Right cardiac atrium (tissue), 5 donors: ENCODE data around the gene LRRK1. TPM values are rescaled to one million over a fixed set of nuclear protein-coding genes. Genes with fewer than 3 reads are reported as not detected.

Experiments used
- ATAC-seq, 2 donors: fragments of 200-7000 bp; cut with Tn5 transposase; one replicate each; pipeline versions ENCODE4 v1.8.0 to v1.9.1; 2020; ENCODE audit warnings: moderate library complexity in 2 of 2, mild to moderate bottlenecking in 1 of 2
- DNase-seq, 3 donors: peaks; one replicate each; pipeline ENCODE4 v3.0.0-alpha.2; 2020
- H3K27ac ChIP-seq: one replicate; pipeline ENCODE4 v1.5.1; 2013; ENCODE audit warnings: mild to moderate bottlenecking, low read length, control low read depth, moderate library complexity
- H3K27me3 ChIP-seq: one replicate; pipeline ENCODE4 v1.6.1; 2013; ENCODE audit not compliant: control insufficient read depth, insufficient read depth
- H3K4me1 ChIP-seq: one replicate; pipeline ENCODE4 v1.6.1; 2013; ENCODE audit warnings: low read length; ENCODE audit not compliant: control insufficient read depth, insufficient read depth
- H3K4me3 ChIP-seq: one replicate; pipeline ENCODE4 v1.5.1; 2013; ENCODE audit warnings: low read length, control low read depth
- H3K9me3 ChIP-seq: one replicate; pipeline ENCODE4 v1.6.1; 2013; ENCODE audit warnings: low read length; ENCODE audit not compliant: control insufficient read depth
- WGBS: extraction: QIAGEN DNeasy Blood & Tissue Kit; methylation state at CpG from one replicate; pipeline ENCODE4 v1.1.7; 2013; 5-methylcytosine and 5-hydroxymethylcytosine counted together
- intact Hi-C, 4 donors: fragments of 100-400 bp; cut with DNase I; formaldehyde crosslinking; loops; one replicate each; pipeline versions ENCODE4 v1.11.0 to v1.14.0; 2022 to 2023
- polyA plus RNA-seq: library from polyadenylated mRNA; stranded (reverse); fragments of 200-250 nt; gene quantifications from one replicate; pipeline ENCODE4 v1.2.3, GENCODE V29; 2013
- total RNA-seq, 4 donors: library from RNA; stranded (reverse); fragmentation: NEBNext Ultra II Directional; extraction: Animal tissue kit (Norgen Biotek cat#: 25700); gene quantifications; one replicate each; pipeline ENCODE4 v1.2.1, GENCODE V29; 2021
- donor health status: healthy with polysubstance abuse.
- donor health status: DM: no; HTN: yes; CAD: no.
- donor health status: DM: no; HTN: no; CAD: no.
- donor health status: DM: no; HTN: yes; CAD: no; lungs with severe emphysema.
- donor health status: DM: yes; HTN: yes; CAD: no.

Gene LRRK1
- total and polyA plus RNA-seq, 5 donors = 2.9 to 7.6 (median 5.1) TPM

DNA sequence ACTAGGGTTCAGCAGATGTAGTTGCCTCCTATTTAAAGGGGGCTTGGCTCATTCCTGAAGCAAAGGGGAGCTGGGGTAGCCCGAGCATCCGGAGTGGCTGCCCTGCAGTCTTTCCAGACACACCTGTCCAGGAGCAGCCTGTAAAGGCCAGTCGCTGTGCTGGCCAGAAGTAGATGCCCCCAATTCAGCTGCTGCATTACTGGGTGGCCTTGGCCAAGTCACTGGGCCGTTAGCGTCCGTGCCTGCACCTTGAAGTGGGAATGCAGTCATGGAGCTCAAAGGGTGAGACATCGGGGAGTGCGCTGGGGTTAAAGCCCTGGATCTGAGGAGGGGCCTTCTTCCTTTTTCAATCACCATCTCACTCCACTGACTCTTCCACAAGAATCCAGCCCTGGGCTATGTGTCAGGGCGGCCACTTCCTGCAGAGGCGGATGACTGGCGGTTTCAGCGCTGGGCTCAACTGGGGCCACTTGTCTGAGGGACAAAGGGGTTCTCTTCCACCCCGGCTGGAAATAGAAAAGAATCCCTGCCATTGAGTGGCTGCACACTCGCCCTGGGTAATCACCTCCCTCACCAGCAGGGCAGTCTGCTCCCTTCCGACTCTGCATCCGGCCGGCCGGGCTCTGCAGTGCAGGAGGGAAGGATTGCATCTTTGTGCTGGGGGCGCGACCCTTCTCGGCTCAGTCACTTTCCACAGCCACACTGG lies 27.7 kb upstream of the LRRK1 start:
- Histone ChIP-seq H3K9me3 (no peaks in the 10 kb centered on the region), H3K27me3 (no peaks in the 10 kb centered on the region), H3K27ac (no peak overlapping the region), H3K4me1 (peaks cover 5% of the 10 kb centered on the region), H3K4me3 (no peak overlapping the region)
- DNase-seq = peak in 2 of 3 donors; percentile 60 to 64
- intact Hi-C loops = no loop called here
- ATAC-seq = peak in 1 of 2 donors; percentile 16
- 63% methylated on average over 21 of the region's 21 CpGs for WGBS

GRCh38 chr15:100892013-100892355 lies 27.2 kb upstream of the LRRK1 start:
- WGBS = 67% methylated on average over 6 of the region's 6 CpGs
- Histone ChIP-seq H3K9me3 (no peaks in the 10 kb centered on the region), H3K4me3 (no peak overlapping the region), H3K27ac (no peak overlapping the region), H3K4me1 (peaks cover 5% of the 10 kb centered on the region), H3K27me3 (no peaks in the 10 kb centered on the region)
- no peak for DNase-seq
- intact Hi-C loops = no loop called here
- no peak for ATAC-seq

- Histone ChIP-seq H3K4me1 (peaks cover 5% of the 10 kb centered on the region), H3K27ac (peak overlapping the region; percentile 25), H3K27me3 (no peaks in the 10 kb centered on the region), H3K4me3 (no peak overlapping the region), H3K9me3 (no peaks in the 10 kb centered on the region)
- DNase-seq (no peak), ATAC-seq (no peak)
- intact Hi-C loops = no loop called here
- WGBS = 82% methylated on average over 6 of the region's 6 CpGs
Observed at GRCh38 chr15:100893261-100893963, 25.7 kb upstream of the LRRK1 start.

GRCh38 chr15:100893964-100894295 lies 25.2 kb upstream of the LRRK1 start:
- Histone ChIP-seq H3K27me3 (no peaks in the 10 kb centered on the region), H3K9me3 (no peaks in the 10 kb centered on the region), H3K4me3 (no peak overlapping the region), H3K27ac (peak overlapping the region; percentile 37), H3K4me1 (peaks cover 10% of the 10 kb centered on the region)
- 44% methylated on average over 9 of the region's 9 CpGs for WGBS
- ATAC-seq (peak; percentile 56 to 80), DNase-seq (peak in 2 of 3 donors; percentile 73 to 79)
- intact Hi-C loops = no loop called here

- no peak overlapping the region for H3K4me3 ChIP-seq
- DNase-seq (no peak), ATAC-seq (no peak)
- no peaks in the 10 kb centered on the region for H3K9me3 ChIP-seq
- H3K4me1 ChIP-seq = peaks cover 18% of the 10 kb centered on the region
- 95% methylated on average over 13 of the region's 13 CpGs for WGBS
- no peak overlapping the region for H3K27ac ChIP-seq
- intact Hi-C loops = no loop called here
- H3K27me3 ChIP-seq = no peaks in the 10 kb centered on the region
Observed at GRCh38 chr15:100895721-100896120, 23.4 kb upstream of the LRRK1 start.

- 88% methylated on average over 26 of the region's 26 CpGs for WGBS
Observed at GRCh38 chr15:100897221-100898151, 21.7 kb upstream of the LRRK1 start.

GRCh38 chr15:100898152-100898490 lies 21.0 kb upstream of the LRRK1 start:
- WGBS = 88% methylated on average over 9 of the region's 9 CpGs
- Histone ChIP-seq H3K4me3 (no peak overlapping the region), H3K9me3 (no peaks in the 10 kb centered on the region), H3K4me1 (peaks cover 18% of the 10 kb centered on the region), H3K27ac (no peak overlapping the region), H3K27me3 (no peaks in the 10 kb centered on the region)
- intact Hi-C loops = no loop called here
- no peak for DNase-seq
- ATAC-seq = no peak

More at GRCh38 chr15:100897221-100898151, 21.7 kb upstream of the LRRK1 start:
- no peak overlapping the region for H3K27ac ChIP-seq
- H3K4me3 ChIP-seq = no peak overlapping the region
- H3K9me3 ChIP-seq = no peaks in the 10 kb centered on the region
- H3K27me3 ChIP-seq = no peaks in the 10 kb centered on the region
- intact Hi-C loops = no loop called here
- DNase-seq = peak in 1 of 3 donors; percentile 58
- ATAC-seq = no peak
- H3K4me1 ChIP-seq = peaks cover 18% of the 10 kb centered on the region

DNA sequence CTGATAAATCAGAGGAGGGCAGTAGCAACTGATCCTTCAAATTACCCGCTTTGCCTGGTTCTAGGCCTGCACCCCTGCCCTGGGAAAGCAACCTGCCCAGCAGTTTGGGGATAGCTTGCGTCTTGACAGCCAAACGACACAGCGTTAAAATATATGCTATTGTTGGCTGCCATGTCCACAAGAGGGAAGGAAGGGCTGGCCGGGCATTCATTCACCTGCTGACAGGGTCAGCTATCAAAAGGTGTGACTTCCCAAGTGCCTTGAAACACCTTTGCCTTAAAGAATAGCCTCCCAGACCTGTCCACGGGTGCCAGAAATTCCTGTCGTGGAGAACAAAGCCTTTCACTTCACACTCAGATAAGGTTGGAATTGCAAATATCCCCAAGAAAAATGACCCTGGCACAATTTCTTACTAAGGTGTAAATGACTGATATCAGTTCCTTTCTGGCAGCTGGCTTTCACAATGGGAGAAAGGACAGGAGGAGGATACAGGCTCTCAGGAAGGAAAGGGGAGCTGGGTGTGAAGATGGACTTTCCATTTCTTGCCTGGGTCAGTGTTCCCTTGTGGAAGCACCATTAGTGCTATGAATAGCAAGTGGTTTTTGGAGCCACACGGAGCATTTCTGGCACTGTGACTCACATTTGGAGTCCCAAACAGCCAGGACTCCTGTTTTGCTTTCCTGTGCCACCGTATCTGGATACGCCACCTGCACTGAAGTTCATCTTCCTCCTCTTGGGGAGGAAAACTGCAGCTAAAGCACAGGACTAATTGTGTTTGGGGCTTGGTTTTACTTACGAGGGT lies 20.3 kb upstream of the LRRK1 start:
- intact Hi-C loops = no loop called here
- Histone ChIP-seq H3K4me1 (peaks cover 18% of the 10 kb centered on the region), H3K9me3 (no peaks in the 10 kb centered on the region), H3K4me3 (no peak overlapping the region), H3K27me3 (no peaks in the 10 kb centered on the region), H3K27ac (no peak overlapping the region)
- no peak for DNase-seq
- WGBS = 60% methylated on average over 11 of the region's 11 CpGs
- no peak for ATAC-seq

GRCh38 chr15:100899601-100900000 lies 19.6 kb upstream of the LRRK1 start:
- Histone ChIP-seq H3K4me3 (no peak overlapping the region), H3K27me3 (no peaks in the 10 kb centered on the region), H3K4me1 (peaks cover 15% of the 10 kb centered on the region), H3K27ac (no peak overlapping the region), H3K9me3 (no peaks in the 10 kb centered on the region)
- DNase-seq (no peak), ATAC-seq (no peak)
- intact Hi-C loops = no loop called here
- WGBS = 57% methylated on average over 5 of the region's 5 CpGs

GRCh38 chr15:100900136-100900794 lies 18.9 kb upstream of the LRRK1 start:
- H3K4me3 ChIP-seq = no peak overlapping the region
- H3K9me3 ChIP-seq = no peaks in the 10 kb centered on the region
- WGBS = 76% methylated on average over 13 of the region's 13 CpGs
- DNase-seq = no peak
- H3K27me3 ChIP-seq = no peaks in the 10 kb centered on the region
- peaks cover 15% of the 10 kb centered on the region for H3K4me1 ChIP-seq
- intact Hi-C loops = no loop called here
- no peak for ATAC-seq
- H3K27ac ChIP-seq = no peak overlapping the region
